OCI-LY1 (cell line): ENCODE results near the gene DPH2.

Source experiments
- H2AFZ ChIP-seq: fragments of 200-600 bp; sonication (generic), shearing (Covaris generic); 2 replicates; pipeline ENCODE4 v1.6.0; 2014; ENCODE audit warnings: antibody characterized with exemption, mild to moderate bottlenecking, low read length
- H3F3A ChIP-seq: fragments of 200-600 bp; sonication (generic), shearing (Covaris generic); 2 replicates; pipeline ENCODE4 v1.6.0; 2014; ENCODE audit warnings: mild to moderate bottlenecking, antibody characterized with exemption, low read length, moderate library complexity; ENCODE audit not compliant: insufficient read depth
- H3K27ac ChIP-seq: fragments of 200-600 bp; sonication (generic); 2 replicates; pipeline ENCODE4 v1.5.1; 2014; ENCODE audit warnings: low read length, mixed run types, mild to moderate bottlenecking, low read depth; ENCODE audit not compliant: poor library complexity, severe bottlenecking
- H3K27me3 ChIP-seq: fragments of 200-600 bp; sonication (generic); 2 replicates; pipeline ENCODE4 v1.6.0; 2014; ENCODE audit warnings: antibody characterized with exemption, mild to moderate bottlenecking, low read length, moderate library complexity; ENCODE audit not compliant: insufficient read depth
- H3K36me3 ChIP-seq: fragments of 200-600 bp; sonication (generic); 2 replicates; pipeline ENCODE4 v1.6.1; 2014; ENCODE audit warnings: mild to moderate bottlenecking, antibody characterized with exemption, low read length, moderate library complexity, mixed read lengths; ENCODE audit not compliant: insufficient read depth
- H3K4me1 ChIP-seq: fragments of 200-600 bp; sonication (generic); 2 replicates; pipeline ENCODE4 v1.5.1; 2014; ENCODE audit warnings: mild to moderate bottlenecking, low read length, moderate library complexity; ENCODE audit not compliant: insufficient read depth, severe bottlenecking
- H3K4me2 ChIP-seq: fragments of 200-600 bp; sonication (generic), shearing (Covaris generic); 2 replicates; pipeline ENCODE4 v1.6.1; 2014; ENCODE audit warnings: low read length
- H3K4me3 ChIP-seq: fragments of 200-600 bp; sonication (generic); 2 replicates; pipeline ENCODE4 v1.5.1; 2014; ENCODE audit warnings: low read length, low read depth, mild to moderate bottlenecking, mixed read lengths; ENCODE audit not compliant: poor library complexity, severe bottlenecking
- H3K79me2 ChIP-seq: fragments of 200-600 bp; shearing (Covaris generic); 2 replicates; pipeline ENCODE4 v1.6.1; 2016; ENCODE audit warnings: mixed run types, low read length, mixed read lengths; ENCODE audit not compliant: insufficient read depth
- H3K9ac ChIP-seq: fragments of 200-600 bp; sonication (generic), shearing (Covaris generic); 2 replicates; pipeline ENCODE4 v1.6.1; 2014; ENCODE audit warnings: mild to moderate bottlenecking, low read length, mixed read lengths
- H3K9me2 ChIP-seq: fragments of 200-600 bp; sonication (generic), shearing (Covaris generic); 2 replicates; pipeline ENCODE4 v1.6.1; 2014; ENCODE audit warnings: low read depth, mild to moderate bottlenecking, low read length, mixed read lengths
- H3K9me3 ChIP-seq: fragments of 200-600 bp; shearing (Covaris generic); 2 replicates; pipeline ENCODE4 v1.6.1; 2014; ENCODE audit warnings: low read length, mixed read lengths
- H4K20me1 ChIP-seq: fragments of 200-600 bp; sonication (generic), shearing (Covaris generic); 2 replicates; pipeline ENCODE4 v1.6.0; 2016; ENCODE audit warnings: mild to moderate bottlenecking, low read length; ENCODE audit not compliant: insufficient read depth
- CTCF ChIP-seq: fragments of 200-600 bp; sonication (generic), shearing (Covaris generic); IDR thresholded peaks from 2 replicates; pipeline ENCODE4 v1.5.1; 2017; ENCODE audit warnings: mild to moderate bottlenecking, antibody characterized with exemption, low read length, moderate library complexity, mixed read lengths
- EZH2 ChIP-seq: fragments of 200-600 bp; sonication (generic), shearing (Covaris generic); IDR thresholded peaks from 2 replicates; pipeline ENCODE4 v1.8.0; 2017; ENCODE audit warnings: borderline replicate concordance, mixed run types, mild to moderate bottlenecking, antibody characterized with exemption, low read length, moderate library complexity, mixed read lengths

DPH2 gene

GRCh38 chr1:43994071-43994470, 24.3 kb downstream of the DPH2 start:
- Histone ChIP-seq H3K9ac (no peak overlapping the region), H2AFZ (no peak overlapping the region)

DNA sequence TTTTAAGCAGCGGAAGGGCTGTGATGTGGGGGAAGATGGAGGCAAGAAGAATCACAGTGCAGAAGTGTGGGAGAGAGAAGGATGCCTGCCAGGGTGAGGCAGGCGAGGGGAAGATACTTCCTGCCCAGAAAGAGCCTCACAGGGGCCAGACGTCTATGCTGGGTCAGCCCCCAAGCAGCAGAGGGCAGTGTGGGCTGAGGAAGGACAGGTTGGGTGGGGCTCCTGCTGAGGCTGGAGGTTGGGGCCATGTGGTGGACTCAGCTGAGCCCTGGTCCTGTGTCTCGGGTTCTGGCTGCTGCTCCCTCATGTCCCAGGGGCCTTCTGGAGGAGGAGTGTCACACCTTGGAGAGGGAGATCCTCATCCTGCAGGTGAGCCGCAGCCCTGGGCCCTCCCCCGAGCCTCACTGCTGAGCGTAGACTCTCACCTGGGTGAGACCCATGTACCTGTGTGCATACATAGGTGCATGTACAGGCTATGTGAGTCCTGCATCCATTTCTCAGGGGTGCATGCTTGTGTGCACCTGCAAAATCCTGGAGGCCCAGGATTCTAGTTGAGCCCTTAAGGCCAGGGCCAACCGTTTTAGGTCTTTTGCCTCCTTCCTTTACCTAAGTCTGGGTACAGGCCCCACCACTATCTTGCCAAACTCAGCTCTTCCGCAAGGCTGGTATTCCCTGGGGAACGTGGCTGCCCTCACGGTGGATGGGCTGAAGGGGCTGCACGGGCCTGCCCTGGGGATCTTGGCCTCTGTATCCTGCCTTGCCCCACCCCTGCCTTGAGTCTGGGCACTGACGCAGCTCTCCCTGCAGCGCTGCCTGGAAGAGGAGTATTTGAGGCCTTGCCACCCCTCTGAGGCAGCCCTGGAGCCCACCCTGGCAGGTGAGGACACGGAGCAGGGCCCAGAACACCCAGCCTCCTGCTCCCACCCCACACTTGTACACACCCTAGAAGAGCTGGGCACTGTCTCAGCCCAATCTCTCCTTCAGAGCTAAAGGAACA, 25.3 kb downstream of the DPH2 start:
- no peaks in the 10 kb centered on the region for H3F3A ChIP-seq
- H3K4me2 ChIP-seq, result no peak overlapping the region
- H3K4me3 ChIP-seq, result no peak overlapping the region

More at GRCh38 chr1:43994071-43994470, 24.3 kb downstream of the DPH2 start:
- Histone ChIP-seq H3K4me2 (no peak overlapping the region), H3K79me2 (no peaks in the 10 kb centered on the region), H3K27ac (no peak overlapping the region), H3K4me1 (peaks cover 14% of the 10 kb centered on the region), H3F3A (no peaks in the 10 kb centered on the region), H3K36me3 (no peaks in the 10 kb centered on the region), H4K20me1 (no peaks in the 10 kb centered on the region), H3K27me3 (no peaks in the 10 kb centered on the region; the same call in 1 of the 2 replicates), H3K9me3 (no peaks in the 10 kb centered on the region), H3K9me2 (no peaks in the 10 kb centered on the region), H3K4me3 (no peak overlapping the region)
- TF ChIP-seq EZH2, result no peak
- no peak for TF ChIP-seq CTCF

More for the DNA sequence above, 25.3 kb downstream of the DPH2 start:
- H3K27ac ChIP-seq, result no peak overlapping the region
- no peak overlapping the region for H3K9ac ChIP-seq
- no peaks in the 10 kb centered on the region for H4K20me1 ChIP-seq
- TF ChIP-seq EZH2 (no peak), CTCF (peak; percentile 43)
- no peak overlapping the region for H2AFZ ChIP-seq
- no peaks in the 10 kb centered on the region for H3K36me3 ChIP-seq
- no peaks in the 10 kb centered on the region for H3K9me2 ChIP-seq
- H3K4me1 ChIP-seq, result peaks cover 14% of the 10 kb centered on the region
- H3K79me2 ChIP-seq, result no peaks in the 10 kb centered on the region
- no peaks in the 10 kb centered on the region; the same call in 1 of the 2 replicates for H3K27me3 ChIP-seq
- no peaks in the 10 kb centered on the region for H3K9me3 ChIP-seq
